Measurements from ENCODE around the gene SUPT6H. TPM values are rescaled to one million over a fixed set of nuclear protein-coding genes. Genes with fewer than 3 reads are reported as not detected.
A peak's percentile ranks its signal among the peaks of the same experiment; 100 is the strongest.

SUPT6H gene
- total and polyA plus RNA-seq, 2 donors (not counting 1 experiment from before 2014, with no cell fraction given), result 35.8 to 110 TPM

- H3K4me1 Mint-ChIP-seq, result peaks cover 65% of the 10 kb centered on the region
- ChIA-PET CTCF (interaction anchor here (0.5 to 18.9 kb wide), 5 partner anchors 11 to 152 kb away, joined by 3 to 1020 read pairs (median 12); partner anchors contain the start of genes NEK8, RPL23A and TLCD1), POLR2A (interaction anchor here (1.9 to 16.2 kb wide), 3 partner anchors 10 to 21 kb away, joined by 9 to 511 read pairs (median 9); partner anchors contain the start of genes NEK8, RPL23A and TLCD1)
- Histone ChIP-seq H3K4me1 (ENCODE audit: control insufficient read depth in 2 of 2, insufficient read depth in 2 of 2, low read length in 2 of 2) (peaks cover 71 to 78% of the 10 kb centered on the region in 2 donors), H3K27ac (ENCODE audit: low read length in 2 of 2) (peak overlapping the region; percentile 86 to 100), H3K79me2 (ENCODE audit: control insufficient read depth, insufficient read depth, low read length) (peaks cover 41% of the 10 kb centered on the region), H3K4me3 (ENCODE audit: control extremely low read depth in 1 of 5, extremely low read depth in 1 of 5, insufficient read depth in 1 of 5, low read depth in 2 of 5, low read length in 4 of 5) (peak overlapping the region in 2 of 5 experiments; percentile 25 to 35), H3K27me3 (replicated peaks in 1 of 4; ENCODE audit: control extremely low read depth in 1 of 4, control insufficient read depth in 3 of 4, insufficient read depth in 4 of 4, low read length in 3 of 4) (no peaks in the 10 kb centered on the region), H4K20me1 (ENCODE audit: control insufficient read depth, insufficient read depth, low read length, poor library complexity, severe bottlenecking) (peaks cover 16% of the 10 kb centered on the region), H3K4me2 (replicated peaks; ENCODE audit: low read depth, low read length, poor library complexity, severe bottlenecking) (peak overlapping the region; percentile 88), H3K36me3 (replicated peaks in 1 of 2; ENCODE audit: control extremely low read depth in 1 of 2, control insufficient read depth in 1 of 2, extremely low read depth in 1 of 2, insufficient read depth in 2 of 2, low read length in 1 of 2) (peaks cover 0 to under 1% of the 10 kb centered on the region in 2 experiments), H2AFZ (ENCODE audit: insufficient read depth, low read depth, low read length, poor library complexity, severe bottlenecking) (no peak overlapping the region), H3K9ac (ENCODE audit: low read length) (peak overlapping the region; percentile 36), H3K9me3 (ENCODE audit: control extremely low read depth in 1 of 3, control insufficient read depth in 2 of 3, insufficient read depth in 1 of 3, low read length in 2 of 3) (peaks cover 0 to 27% (median 0%) of the 10 kb centered on the region in 3 donors)
- no peak for TF ChIP-seq EZH2 (IDR thresholded peaks at IDR 0.05; ENCODE audit: borderline replicate concordance, insufficient read depth, low read depth, low read length, poor library complexity, severe bottlenecking)
- TF ChIP-seq CTCF (IDR thresholded peaks at IDR 0.05), result no peak
- H3K4me3 Mint-ChIP-seq, result peak overlapping the region; percentile 86
- H3K9me3 Mint-ChIP-seq (ENCODE audit: insufficient read depth), result no peaks in the 10 kb centered on the region
- H3K27me3 Mint-ChIP-seq, result no peaks in the 10 kb centered on the region
- no peak for DNase-seq
- no peak for ATAC-seq (ENCODE audit: low read depth)
- 69% methylated on average over 7 of the region's 10 CpGs for WGBS (ENCODE audit: insufficient coverage)
- intact Hi-C loops (cut with micrococcal nuclease), result no loop called here
- H3K27ac Mint-ChIP-seq, result peak overlapping the region; percentile 95
Observed at GRCh38 chr17:28740406-28741357, 78.7 kb downstream of the SUPT6H start.
